Embryonic facial prominence (tissue), 1 donor: ENCODE measurements around the gene CYTL1.
"Not testable (repeated sequence)": the region's sequence is repeated elsewhere in the genome, so short reads cannot be mapped to it uniquely, and the experiment has no call there.

Experiments used
- DNase-seq: peaks from one replicate; pipeline ENCODE4 v3.0.0-alpha.2; 2016; ENCODE audit errors: extremely low spot score

The CYTL1 gene, protein sequence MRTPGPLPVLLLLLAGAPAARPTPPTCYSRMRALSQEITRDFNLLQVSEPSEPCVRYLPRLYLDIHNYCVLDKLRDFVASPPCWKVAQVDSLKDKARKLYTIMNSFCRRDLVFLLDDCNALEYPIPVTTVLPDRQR

DNA sequence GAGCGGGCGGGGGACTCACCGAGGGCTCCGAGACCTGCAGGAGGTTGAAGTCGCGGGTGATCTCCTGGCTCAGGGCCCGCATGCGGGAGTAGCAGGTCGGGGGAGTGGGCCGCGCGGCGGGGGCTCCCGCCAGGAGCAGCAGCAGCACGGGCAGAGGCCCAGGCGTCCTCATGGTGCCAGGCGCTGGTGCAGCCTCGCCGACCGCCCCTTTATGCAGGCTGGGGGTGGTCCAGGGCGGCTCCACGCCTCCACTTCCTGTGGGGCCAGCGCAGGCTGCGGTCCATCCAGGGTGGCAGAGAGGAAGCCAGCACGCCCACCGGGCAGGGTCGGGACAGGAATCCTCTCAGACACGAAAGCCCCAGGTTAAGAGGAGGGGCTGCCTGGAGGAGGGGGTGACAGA, at the start of gene CYTL1:
Gene CYTL1, minus strand, starts transcription at position 185 of the 400 bp plus-strand sequence. Its CDS starts 13 bp downstream, at position 172.
- DNase-seq = no peak

DNA sequence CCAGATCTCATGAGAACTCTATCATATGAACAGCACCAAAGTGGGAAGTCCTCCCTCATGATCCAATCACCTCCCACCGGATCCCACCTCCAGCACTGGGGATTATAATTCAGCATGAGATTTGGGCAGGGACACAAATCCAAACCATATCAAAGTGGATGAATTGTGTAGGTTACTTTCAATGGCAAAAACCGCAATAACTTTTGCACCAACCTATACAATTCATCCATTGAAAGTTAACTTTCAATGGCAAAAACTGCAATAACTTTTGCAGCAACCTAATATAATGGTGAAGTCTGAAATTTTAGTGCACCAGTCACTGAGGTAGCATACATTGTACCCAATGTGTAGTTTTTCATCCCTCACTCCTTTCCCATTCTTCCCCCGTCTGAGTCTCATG, 48.6 kb upstream of the CYTL1 start:
- no peak for DNase-seq

DNA sequence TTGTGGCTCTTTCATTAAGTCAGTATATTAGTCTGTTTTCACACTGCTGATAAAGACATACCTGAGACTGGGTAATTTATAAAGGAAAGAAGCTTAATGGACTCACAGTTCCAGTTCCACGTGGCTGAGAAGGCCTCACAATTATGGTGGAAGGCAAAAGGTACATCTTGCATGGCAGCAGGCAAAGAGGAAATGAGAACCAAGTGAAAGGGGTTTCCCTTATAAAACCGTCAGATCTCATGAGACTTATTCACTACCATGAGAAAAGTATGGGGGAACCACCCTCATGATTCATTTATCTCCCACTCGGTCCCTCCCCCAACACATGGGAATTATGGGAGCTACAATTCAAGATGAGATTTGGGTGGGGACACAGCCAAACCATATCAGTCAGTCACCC, 47.7 kb upstream of the CYTL1 start:
- DNase-seq = not testable (repeated sequence)

DNA sequence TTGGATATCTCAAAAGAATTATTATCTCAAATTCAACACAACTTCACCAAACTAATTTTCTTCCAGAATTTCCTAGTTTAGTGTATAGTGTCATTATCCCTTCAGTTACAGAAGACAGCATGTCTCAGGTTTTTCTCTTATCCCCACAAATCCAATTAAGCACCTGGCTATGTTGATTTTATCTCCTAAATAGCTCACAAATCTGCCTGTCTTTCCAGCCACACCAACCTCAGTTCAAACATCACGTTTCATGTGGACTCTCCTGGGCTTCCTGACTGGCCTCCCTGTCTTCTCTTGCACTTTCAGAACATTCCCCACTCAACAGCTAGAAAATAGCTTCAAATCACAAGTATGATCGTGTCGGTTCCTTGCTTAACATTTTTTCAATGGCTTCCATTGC, 46.8 kb upstream of the CYTL1 start:
- DNase-seq = no peak

DNA sequence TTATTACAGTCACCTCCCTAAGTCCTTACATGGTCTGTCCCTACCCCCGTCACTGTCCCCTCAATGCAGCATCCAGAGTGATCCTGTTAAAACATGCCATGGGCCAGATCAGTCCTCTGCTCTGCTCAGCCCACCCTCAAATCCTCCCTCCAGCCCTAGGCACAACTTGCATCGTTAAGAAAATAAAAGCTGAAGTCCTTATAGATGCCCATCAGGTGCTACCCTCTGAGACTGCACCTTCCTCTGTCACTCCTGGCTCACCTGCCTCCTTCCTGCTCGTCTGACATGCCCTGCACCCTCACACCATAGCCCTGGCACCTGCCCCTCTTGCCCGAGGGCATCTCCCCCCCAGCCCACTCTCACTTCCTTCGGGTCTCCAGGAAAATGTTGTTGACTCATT, 36.2 kb upstream of the CYTL1 start:
- DNase-seq = no peak

DNA sequence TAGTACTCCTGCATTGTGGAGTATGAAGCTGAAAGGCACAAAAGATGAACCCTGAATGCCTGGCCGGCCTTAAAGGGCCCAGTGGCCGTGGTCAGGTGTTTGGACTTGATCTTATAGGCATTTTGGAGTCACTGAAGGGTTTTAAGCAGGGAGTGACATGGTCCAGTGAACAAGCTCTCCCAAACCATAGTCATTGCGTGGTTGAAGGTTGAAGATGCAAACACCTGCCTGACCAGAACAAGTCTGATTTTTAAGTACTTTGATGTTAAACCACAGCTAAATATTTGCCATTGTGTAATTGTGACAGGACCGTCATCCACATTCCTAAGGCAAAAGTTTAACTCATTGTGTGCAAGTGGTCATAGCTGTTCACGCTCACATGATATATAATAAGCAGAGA, 35.3 kb upstream of the CYTL1 start:
- DNase-seq = no peak

DNA sequence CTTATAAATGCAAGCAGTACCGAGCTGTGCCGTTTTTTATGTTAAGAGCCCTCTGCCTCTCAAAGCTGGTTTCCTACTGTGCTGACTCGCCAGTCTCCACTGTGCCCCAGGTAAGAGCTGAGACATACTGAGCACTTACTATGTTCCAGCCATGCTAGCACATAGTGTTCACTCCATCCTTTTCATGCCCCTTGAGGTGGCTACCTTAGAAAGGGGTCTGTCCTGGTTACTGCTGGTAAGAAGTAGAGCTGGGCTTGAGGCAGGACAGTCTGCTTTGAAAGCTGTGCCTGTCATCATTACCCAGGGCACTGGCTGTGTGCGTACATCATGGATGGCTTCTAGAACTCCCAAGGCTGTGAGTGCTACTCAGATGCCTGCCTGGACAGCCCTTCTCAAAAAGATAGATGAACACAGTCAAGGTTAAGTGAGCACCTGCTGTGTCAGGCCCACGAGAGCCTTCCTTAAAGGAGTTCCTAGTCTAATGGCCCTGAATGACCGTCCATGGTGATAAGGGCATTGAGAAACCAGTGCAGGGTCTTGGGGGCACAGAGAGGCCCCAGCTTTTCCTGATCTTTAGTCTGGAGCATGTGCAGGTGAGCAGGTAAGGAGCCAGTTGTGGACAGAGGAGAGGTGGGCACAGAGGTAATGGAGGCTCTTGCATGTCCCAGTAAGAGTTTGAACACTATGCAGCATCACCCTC, 33.6 kb upstream of the CYTL1 start:
- no peak for DNase-seq

DNA sequence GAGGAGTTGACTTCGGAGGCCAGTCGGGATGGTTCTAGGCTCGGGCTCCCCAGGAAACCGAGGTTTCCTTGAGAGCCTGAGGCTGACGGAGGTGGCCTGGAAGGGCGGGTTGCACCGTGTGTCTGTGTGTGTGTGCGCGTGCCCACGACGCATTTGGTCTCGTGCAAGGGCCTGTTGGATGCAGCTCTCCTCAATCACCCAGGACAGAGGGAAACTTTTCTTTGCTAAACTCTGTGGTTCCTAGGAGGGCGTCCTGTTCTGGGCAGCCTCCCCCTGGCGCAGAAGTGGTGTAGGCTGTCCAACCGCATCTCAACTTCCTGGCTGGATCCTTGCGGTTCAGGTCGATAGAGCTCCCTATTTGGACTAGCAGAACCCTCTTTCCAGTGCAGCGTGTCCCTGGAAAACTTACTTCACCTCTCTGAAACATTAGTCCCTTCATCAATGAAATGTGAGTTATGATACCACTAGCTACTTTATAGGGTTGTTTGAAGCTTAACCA, 33.0 kb upstream of the CYTL1 start:
- no peak for DNase-seq

DNA sequence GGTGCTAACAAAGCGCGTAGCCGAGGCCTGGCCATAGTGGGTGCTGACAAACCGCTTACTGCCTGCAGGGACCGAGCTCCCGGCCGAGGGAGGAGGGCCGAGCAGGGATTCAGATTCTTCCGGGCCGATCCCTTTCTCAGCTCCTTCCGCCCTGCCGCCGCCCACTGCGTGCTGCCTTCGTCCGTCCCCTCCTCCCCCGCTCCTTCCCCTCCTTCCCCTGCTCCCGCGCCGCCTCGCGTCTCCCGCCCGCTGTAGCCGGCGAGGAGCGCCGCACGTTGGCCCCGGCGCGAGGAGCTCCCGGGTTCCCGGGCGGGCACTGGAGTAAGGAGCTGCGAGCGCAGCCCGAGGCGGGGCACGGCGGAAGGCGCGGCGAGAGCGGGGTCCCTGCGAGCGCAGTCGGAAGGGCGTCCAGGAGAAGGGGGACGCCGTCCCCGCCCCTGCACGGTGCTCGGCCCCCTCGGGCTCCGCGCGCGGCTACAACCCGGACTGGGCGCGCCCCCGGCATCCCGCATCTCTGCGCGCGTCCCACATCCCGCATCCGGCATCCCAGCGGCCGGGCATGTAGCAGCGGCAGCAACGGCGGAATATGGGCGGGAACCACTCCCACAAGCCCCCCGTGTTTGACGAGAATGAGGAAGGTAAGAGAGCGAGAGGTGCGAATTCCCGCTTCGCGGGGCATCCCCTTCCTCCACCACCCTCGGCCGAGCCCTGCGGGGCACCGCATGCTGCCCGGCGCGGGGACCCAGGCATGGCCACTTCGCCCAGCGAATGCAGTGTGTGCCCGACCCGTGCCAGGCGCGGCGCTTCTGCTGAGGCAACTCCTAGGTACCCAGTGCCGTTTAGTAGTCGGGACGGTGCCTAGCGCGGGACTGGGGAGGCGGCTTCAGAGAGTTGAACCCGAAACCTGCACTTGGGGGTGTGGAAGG, 32.3 kb upstream of the CYTL1 start, which contains the start of gene STK32B:
Gene STK32B, plus strand, starts transcription at position 203 of the 926 bp plus-strand sequence.
- DNase-seq = no peak

DNA sequence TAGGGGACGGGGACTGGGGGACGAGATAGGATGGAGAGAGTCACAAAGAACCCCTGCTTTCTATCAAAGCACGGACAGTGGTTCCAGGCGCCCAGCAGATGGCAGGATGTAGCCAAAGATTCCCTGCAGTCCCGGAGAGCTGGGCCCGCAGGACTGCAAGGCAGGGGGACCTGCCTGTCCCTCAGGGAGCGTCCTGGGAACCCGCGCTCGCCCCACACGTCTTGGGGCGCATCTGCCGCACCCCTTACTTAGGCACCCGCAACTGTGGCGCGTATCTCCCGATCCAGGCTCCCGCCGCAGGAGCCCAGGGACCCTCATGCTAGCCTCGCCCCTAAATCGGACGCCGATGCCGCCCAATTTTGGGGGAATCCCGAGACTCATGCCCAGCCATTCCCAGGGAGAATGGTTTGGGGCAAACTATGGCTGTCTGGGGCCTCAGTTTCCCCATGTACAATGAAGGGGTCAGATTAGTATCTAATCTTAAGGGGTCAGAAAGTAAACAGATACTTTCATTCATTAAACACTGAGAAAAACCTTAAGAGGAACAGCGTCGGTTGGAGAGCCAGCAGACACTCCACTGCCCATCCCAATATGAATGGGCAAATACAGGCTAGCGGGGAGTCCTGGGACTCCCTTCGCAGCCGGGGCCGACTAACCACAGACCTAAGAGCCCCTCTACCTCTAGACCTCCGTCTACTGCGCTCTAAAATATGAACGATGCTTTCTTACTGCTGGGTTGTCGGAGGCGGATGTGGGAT, 31.4 kb upstream of the CYTL1 start:
- DNase-seq = no peak

DNA sequence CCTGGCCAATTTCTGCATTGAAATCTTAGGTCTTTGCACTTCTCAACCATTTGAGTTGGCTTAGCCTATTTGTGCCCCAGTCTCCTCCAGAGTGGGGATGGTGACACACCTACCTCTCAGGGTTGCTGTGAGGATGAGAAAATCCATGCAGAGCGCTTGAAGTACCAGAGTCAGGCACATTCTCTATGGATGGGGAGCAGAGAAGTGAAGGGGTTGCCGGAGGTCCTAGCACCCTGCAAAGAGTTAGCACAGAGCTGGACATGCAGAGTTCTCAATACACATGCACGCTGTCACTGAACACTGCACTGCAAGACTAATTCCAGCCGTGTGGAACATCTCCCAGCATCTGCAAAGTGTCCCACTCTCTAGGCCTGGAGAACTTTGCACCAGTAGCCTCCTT, 29.5 kb upstream of the CYTL1 start:
- DNase-seq = no peak

DNA sequence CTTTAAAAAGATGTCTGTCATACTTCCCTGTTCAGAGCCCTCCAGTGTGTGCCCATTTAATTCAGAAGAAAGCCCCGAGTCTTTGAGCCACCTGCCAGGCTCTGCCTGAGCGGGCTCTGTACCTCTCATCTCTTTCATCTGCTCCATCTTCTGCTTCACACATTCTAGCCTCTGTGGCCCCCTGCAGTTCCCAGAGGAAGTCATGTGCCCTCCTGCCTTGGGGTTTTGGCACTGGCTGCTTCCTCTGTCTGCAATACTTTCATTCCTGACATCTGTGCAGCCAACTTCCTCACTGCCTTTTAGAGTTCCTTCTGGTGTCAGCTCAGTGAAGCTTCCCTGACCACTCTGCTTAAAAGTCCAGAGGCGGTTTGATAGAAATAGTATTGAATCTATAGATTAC, 25.8 kb upstream of the CYTL1 start:
- DNase-seq = no peak

DNA sequence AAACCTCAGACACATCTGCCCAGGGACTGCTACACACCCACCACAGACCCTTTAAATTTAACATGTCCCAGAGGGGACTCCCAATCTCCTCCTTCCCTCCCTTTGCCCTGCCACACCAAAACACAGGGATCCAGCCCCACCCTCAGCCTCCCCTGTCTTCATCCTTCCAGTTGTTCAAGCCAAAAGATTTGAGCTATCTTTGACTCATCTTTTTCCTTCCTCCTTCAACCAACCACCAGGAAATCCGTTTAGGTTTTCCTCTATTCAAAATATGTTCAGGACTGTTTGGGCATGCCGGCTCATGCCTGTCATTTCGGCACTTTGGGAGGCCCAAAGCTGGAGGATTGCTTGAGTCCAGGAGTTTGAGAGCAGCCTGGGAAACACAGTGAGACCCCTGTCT, 25.1 kb upstream of the CYTL1 start:
- no peak for DNase-seq

DNA sequence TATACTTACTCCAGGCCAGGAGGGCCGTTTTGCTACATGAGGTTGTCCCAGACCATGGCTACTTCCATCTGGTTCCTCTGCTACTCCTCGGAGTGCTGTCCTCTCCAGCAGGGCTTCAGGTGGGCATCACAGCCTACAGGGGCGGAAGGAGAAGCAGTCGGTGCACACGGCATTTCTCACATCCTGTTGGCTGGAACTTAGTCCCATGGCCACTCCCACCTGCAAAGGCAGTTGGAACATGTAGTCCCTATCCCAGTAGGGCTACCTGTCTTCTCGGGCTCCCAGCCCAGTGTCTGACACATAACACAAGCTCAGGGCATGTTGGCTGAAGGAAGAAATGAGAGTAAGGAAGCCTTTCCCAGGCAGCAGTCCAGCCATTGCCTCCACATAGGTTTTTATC, 24.3 kb upstream of the CYTL1 start:
- DNase-seq = no peak

DNA sequence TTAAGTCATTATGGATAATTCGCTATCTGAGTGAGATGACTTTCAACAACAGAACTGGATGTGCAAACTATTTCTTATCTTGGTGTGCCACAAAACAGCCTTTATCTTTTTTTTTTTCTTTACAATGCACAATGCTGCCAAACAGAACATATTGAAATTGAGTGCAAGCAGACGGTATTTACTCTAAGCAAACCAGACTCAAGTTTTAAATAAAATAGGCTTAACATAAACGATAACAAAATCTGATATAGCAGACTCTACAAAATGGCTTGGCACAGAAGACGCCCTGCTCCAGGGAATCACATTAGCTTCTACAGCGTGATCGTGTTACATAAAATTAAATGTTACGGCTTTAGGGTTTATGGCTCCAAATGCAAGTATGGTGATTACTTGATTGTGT, 22.4 kb upstream of the CYTL1 start:
- peak; percentile 59 for DNase-seq

DNA sequence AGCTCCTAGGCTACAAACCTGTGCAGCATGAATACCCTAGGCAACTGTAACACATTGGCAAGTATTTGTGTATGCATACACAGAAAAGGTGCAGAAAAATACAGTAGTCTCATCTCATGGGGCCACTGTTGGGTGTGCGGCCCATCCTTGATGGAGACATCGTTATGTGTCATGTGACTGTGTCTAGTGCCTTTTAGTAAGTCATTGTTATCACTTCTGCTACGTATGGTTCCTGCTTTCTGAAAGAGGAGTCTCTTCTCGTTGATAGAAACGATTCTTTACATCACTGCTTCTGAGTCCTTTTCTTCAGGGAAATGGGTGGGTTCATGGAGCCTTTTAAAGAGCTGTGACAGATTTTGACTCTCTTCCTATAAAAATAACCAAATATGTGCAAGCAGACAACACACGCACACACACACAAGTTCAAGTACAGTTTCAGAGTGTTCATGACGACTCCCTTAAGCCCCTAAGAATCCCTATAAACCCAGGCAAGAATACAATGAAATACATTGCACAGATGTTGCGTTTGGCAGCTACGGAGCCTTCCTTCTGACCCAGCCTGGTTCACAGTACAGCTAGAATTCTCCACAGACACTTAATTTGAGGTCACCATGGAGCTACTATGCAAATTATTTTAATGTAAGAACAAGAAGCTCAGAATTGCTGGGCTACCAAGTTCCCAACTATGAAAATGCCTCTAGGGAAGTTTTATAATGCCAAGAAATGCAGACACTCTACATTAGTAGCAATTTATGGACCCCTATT, 21.8 kb upstream of the CYTL1 start:
- DNase-seq = peak; percentile 43

DNA sequence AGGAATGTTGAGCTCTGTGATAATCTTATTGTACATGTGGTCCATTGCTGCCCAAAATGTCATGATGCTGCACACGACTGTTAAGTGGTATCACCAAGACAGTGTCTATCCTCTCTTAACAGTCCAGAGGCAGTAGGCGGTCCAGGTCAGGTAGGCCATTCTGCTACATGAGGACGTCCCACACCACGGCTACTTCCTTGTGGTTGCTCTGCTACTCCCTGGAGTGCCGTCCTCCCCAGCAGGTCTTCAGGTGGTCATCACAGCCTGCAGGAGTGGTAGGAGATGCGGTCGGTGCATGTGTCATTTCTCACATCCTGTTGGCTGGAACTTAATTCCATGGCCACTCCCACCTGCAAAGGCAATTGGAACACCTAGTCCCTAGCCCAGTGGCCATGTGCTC, 20.5 kb upstream of the CYTL1 start:
- no peak for DNase-seq

DNA sequence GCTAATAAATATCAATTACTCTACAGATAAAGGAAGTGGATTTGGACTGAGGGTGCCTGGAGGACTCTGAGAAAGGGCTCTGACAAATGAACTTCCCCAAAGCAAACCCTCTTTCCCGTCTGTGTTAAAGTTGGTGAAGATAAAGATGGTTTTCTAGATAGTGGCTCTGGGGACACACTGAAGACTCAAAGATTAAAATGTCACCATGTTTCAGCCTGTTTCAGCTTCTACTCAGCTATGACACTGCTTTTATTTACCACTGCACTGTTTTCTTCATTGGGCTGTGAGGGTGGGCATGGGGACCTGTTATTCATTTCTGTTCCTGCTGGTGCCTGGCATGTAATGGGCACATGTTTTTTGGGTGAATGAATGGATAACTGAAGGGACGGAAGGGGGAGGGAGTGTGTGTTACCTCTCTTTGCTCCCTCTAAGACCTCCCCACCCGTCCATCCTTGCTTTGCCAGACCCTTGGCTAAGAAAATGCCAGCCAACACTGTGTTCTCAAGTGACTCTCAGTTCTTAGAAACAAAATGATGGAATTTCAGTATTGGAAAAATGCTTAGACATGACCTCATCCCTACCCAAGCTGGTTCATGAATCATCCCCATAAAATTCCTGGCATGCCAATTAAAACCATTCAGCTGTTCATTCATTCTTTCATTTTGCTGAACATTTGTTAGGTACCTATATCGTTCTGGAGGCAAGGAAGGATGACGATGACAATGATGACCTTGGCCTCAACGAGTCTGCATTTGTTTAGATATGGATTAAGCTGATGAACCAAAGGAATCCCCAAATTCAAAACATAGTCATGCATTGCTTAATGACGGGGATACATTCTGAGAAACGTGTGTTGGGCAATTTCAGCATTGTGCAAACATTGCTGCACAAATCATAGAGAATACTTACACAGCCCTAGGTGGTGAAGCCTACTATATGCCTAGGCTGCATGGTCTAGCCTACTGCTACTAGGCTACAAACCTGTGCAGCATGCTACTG, 18.6 kb upstream of the CYTL1 start:
- DNase-seq = no peak

DNA sequence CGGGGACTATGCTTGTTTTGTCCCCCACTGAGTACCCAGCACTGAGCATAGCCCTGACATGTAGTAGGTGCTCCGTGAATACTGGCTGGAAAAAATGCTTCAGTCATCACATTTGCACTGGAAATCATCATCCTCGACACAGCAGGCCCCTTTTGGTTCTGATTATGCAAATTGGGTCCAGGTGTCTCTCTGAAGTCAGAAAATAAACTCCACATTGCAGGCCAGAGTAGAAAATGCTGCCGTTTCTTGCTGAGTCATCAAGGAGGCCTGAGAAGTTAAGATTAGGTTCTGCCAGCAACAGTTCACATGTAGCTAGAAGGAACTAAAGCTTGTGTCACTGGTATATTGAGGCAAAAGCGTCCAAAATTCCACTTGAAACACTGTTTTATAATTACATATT, 17.0 kb upstream of the CYTL1 start:
- DNase-seq = peak; percentile 72

DNA sequence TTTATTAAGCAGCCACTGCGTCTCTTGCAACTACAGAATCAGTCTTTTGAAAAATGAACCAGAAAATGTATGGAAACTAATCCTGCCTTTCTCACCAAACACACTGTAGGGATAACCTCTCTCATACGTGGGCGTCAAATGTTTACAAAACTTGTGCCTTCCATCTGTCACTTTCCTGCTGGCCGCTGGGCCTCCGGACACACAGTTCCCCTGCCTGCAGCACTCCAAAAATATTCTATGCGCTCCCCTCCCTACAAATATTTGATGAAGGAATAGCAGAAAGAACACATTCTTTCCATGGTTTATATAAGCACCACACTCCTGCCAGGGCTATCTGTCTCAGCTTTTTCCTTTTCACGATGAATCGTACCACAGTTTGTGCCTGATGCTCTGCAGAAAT, 14.9 kb upstream of the CYTL1 start:
- DNase-seq = no peak
